Ishikawa (cell line): ENCODE results near the gene CLSTN2.

Source experiments
- EP300 ChIP-seq: IDR thresholded peaks from 2 replicates; pipeline ENCODE4 v1.6.1; 2012; ENCODE audit warnings: borderline replicate concordance
- NFIC ChIP-seq: IDR thresholded peaks from 2 replicates; pipeline ENCODE4 v1.6.1; 2012
- REST ChIP-seq: IDR thresholded peaks from 2 replicates; pipeline ENCODE4 v1.6.1; 2012; ENCODE audit warnings: low read depth, mild to moderate bottlenecking
- TAF1 ChIP-seq: IDR thresholded peaks from 2 replicates; pipeline ENCODE4 v1.6.1; 2012; ENCODE audit warnings: low read depth, mild to moderate bottlenecking

GRCh38 chr3:140252812-140253656 is 318.0 kb downstream of the CLSTN2 start:
- no peak for TF ChIP-seq TAF1
- TF ChIP-seq EP300 = no peak
- no peak for TF ChIP-seq NFIC
- TF ChIP-seq REST = no peak
